Measurements from ENCODE around the gene ZNF212. TPM values are rescaled to one million over a fixed set of nuclear protein-coding genes. Genes with fewer than 3 reads are reported as not detected.
"Not testable (repeated sequence)": the region's sequence is repeated elsewhere in the genome, so short reads cannot be mapped to it uniquely, and the experiment has no call there.

ZNF212 gene
- polyA plus RNA-seq, 1 donor: 14.0 TPM

- H3K27me3 ChIP-seq (ENCODE audit: control insufficient read depth, insufficient read depth, low read length): no peaks in the 10 kb centered on the region
- H3K4me1 ChIP-seq (ENCODE audit: control insufficient read depth, insufficient read depth, low read length): no peaks in the 10 kb centered on the region
- DNase-seq: no peak
- 60% methylated on average over 1 of the region's 10 CpGs for WGBS (ENCODE audit: insufficient coverage, low lambda C conversion rate)
- no peak overlapping the region for H3K4me3 ChIP-seq (ENCODE audit: low read length)
- peaks cover 76% of the 10 kb centered on the region for H3K36me3 ChIP-seq (ENCODE audit: control insufficient read depth, insufficient read depth, low read length)
- no peak overlapping the region for H3K27ac ChIP-seq (ENCODE audit: low read length)
- H3K9me3 ChIP-seq (ENCODE audit: control insufficient read depth, low read depth, low read length): no peaks in the 10 kb centered on the region
Measured at GRCh38 chr7:149218469-149219420, 20.7 kb upstream of the ZNF212 start.

DNA sequence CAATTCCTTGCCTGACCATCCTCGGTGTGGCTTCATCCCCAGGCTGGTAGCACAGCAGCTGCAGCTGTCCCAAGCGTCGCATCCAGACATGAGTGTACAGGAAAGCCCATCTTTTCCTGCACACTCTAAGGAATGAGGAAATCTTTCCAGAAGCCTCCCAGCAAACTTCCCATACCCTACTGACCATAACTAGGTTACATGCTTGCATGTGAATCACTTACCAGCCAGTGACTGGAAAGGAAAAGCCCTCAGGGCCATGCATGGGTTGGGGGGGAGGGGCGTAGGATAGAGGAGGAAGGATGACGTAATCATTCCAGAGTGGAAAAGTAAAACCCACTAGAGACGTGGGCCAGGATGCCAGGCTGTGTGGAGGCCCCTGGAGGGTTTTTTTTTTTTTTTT, 18.9 kb upstream of the ZNF212 start:
- DNase-seq: no peak

GRCh38 chr7:149223176-149223575, 16.3 kb upstream of the ZNF212 start:
- no peak overlapping the region for H3K27ac ChIP-seq (ENCODE audit: low read length)
- H3K9me3 ChIP-seq (ENCODE audit: control insufficient read depth, low read depth, low read length): peaks cover 8% of the 10 kb centered on the region
- no peaks in the 10 kb centered on the region for H3K27me3 ChIP-seq (ENCODE audit: control insufficient read depth, insufficient read depth, low read length)
- no peaks in the 10 kb centered on the region for H3K4me1 ChIP-seq (ENCODE audit: control insufficient read depth, insufficient read depth, low read length)
- H3K36me3 ChIP-seq (ENCODE audit: control insufficient read depth, insufficient read depth, low read length): peaks cover 49% of the 10 kb centered on the region
- no CpG with 5 or more reads among the region's 8 CpGs for WGBS (ENCODE audit: insufficient coverage, low lambda C conversion rate)
- H3K4me3 ChIP-seq (ENCODE audit: low read length): no peak overlapping the region
- DNase-seq: no peak

More for the DNA sequence above, 18.9 kb upstream of the ZNF212 start:
- peaks cover 8% of the 10 kb centered on the region for H3K9me3 ChIP-seq (ENCODE audit: control insufficient read depth, low read depth, low read length)
- no peaks in the 10 kb centered on the region for H3K4me1 ChIP-seq (ENCODE audit: control insufficient read depth, insufficient read depth, low read length)
- no peaks in the 10 kb centered on the region for H3K27me3 ChIP-seq (ENCODE audit: control insufficient read depth, insufficient read depth, low read length)
- 86% methylated on average over 3 of the region's 6 CpGs for WGBS (ENCODE audit: insufficient coverage, low lambda C conversion rate)
- peaks cover 68% of the 10 kb centered on the region for H3K36me3 ChIP-seq (ENCODE audit: control insufficient read depth, insufficient read depth, low read length)
- no peak overlapping the region for H3K4me3 ChIP-seq (ENCODE audit: low read length)
- no peak overlapping the region for H3K27ac ChIP-seq (ENCODE audit: low read length)

DNA sequence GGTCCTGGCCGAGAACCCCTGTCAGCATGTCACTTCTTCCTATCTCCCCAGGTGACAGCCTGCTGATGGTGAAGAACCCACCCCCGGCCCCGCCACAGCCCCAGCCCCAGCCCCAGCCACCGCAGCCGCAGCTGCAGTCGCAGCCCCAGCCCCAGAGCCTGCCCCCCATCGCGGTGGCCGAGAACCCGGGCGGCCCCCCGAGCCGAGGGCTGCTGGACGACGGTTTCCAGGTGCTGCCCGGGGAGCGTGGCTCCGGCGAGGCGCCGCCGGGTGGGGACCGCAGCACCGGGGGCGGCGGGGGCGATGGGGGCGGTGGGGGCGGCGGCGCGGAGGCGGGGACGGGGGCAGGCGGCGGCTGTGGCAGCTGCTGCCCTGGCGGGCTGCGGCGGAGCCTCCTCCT, 15.7 kb upstream of the ZNF212 start:
- peaks cover 45% of the 10 kb centered on the region for H3K36me3 ChIP-seq (ENCODE audit: control insufficient read depth, insufficient read depth, low read length)
- no peak overlapping the region for H3K27ac ChIP-seq (ENCODE audit: low read length)
- no peak overlapping the region for H3K4me3 ChIP-seq (ENCODE audit: low read length)
- no CpG with 5 or more reads among the region's 39 CpGs for WGBS (ENCODE audit: insufficient coverage, low lambda C conversion rate)
- no peak for DNase-seq
- H3K9me3 ChIP-seq (ENCODE audit: control insufficient read depth, low read depth, low read length): peaks cover 8% of the 10 kb centered on the region
- H3K4me1 ChIP-seq (ENCODE audit: control insufficient read depth, insufficient read depth, low read length): no peaks in the 10 kb centered on the region
- no peaks in the 10 kb centered on the region for H3K27me3 ChIP-seq (ENCODE audit: control insufficient read depth, insufficient read depth, low read length)

DNA sequence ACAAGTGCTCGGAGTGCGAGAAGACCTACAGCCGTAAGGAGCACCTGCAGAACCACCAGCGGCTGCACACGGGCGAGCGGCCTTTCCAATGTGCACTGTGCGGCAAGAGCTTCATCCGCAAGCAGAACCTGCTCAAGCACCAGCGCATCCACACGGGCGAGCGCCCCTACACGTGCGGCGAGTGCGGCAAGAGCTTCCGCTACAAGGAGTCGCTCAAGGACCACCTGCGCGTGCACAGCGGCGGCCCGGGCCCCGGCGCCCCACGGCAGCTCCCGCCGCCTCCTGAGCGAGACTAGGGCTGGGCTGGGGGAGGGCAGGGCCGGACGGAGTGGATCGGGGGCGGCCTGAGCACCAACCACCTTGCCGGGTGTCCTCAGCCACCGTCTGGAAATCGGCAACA, 15.1 kb upstream of the ZNF212 start:
- H3K36me3 ChIP-seq (ENCODE audit: control insufficient read depth, insufficient read depth, low read length): peaks cover 39% of the 10 kb centered on the region

GRCh38 chr7:149225106-149225505, 14.3 kb upstream of the ZNF212 start:
- peaks cover 8% of the 10 kb centered on the region for H3K9me3 ChIP-seq (ENCODE audit: control insufficient read depth, low read depth, low read length)
- peaks cover 38% of the 10 kb centered on the region for H3K36me3 ChIP-seq (ENCODE audit: control insufficient read depth, insufficient read depth, low read length)
- H3K4me1 ChIP-seq (ENCODE audit: control insufficient read depth, insufficient read depth, low read length): no peaks in the 10 kb centered on the region
- H3K4me3 ChIP-seq (ENCODE audit: low read length): no peak overlapping the region
- H3K27me3 ChIP-seq (ENCODE audit: control insufficient read depth, insufficient read depth, low read length): no peaks in the 10 kb centered on the region
- no peak for DNase-seq
- WGBS (ENCODE audit: insufficient coverage, low lambda C conversion rate): no CpG with 5 or more reads among the region's 19 CpGs
- no peak overlapping the region for H3K27ac ChIP-seq (ENCODE audit: low read length)

More for the DNA sequence above, 15.1 kb upstream of the ZNF212 start:
- no CpG with 5 or more reads among the region's 37 CpGs for WGBS (ENCODE audit: insufficient coverage, low lambda C conversion rate)
- H3K9me3 ChIP-seq (ENCODE audit: control insufficient read depth, low read depth, low read length): peaks cover 8% of the 10 kb centered on the region
- H3K27ac ChIP-seq (ENCODE audit: low read length): no peak overlapping the region
- no peak for DNase-seq
- no peaks in the 10 kb centered on the region for H3K4me1 ChIP-seq (ENCODE audit: control insufficient read depth, insufficient read depth, low read length)
- H3K4me3 ChIP-seq (ENCODE audit: low read length): no peak overlapping the region
- no peaks in the 10 kb centered on the region for H3K27me3 ChIP-seq (ENCODE audit: control insufficient read depth, insufficient read depth, low read length)

DNA sequence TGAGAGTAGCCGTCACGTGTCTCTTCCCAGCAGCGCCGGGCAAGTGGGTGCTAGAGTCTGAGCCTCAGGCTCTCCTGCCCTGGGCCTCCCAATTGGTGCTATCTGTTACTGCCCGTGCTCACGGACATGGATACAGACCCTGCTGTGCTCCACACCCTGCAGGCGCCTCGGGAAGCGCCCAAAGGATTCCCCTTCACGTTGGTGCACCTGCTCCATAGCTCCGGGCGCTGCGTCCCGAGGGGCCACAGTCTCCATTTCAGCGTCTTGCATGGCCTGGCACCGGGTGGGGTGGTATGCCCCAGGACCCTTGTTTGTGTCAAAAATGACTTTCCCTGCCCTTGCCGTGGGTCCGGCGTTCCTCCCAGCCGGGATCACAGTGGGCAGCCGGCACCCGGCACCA, 13.8 kb upstream of the ZNF212 start:
- Histone ChIP-seq H3K36me3 (ENCODE audit: control insufficient read depth, insufficient read depth, low read length) (peaks cover 33% of the 10 kb centered on the region), H3K27ac (ENCODE audit: low read length) (no peak overlapping the region), H3K9me3 (ENCODE audit: control insufficient read depth, low read depth, low read length) (peaks cover 8% of the 10 kb centered on the region), H3K27me3 (ENCODE audit: control insufficient read depth, insufficient read depth, low read length) (no peaks in the 10 kb centered on the region), H3K4me1 (ENCODE audit: control insufficient read depth, insufficient read depth, low read length) (no peaks in the 10 kb centered on the region), H3K4me3 (ENCODE audit: low read length) (no peak overlapping the region)
- DNase-seq: no peak
- WGBS (ENCODE audit: insufficient coverage, low lambda C conversion rate): 100% methylated on average over 3 of the region's 22 CpGs

DNA sequence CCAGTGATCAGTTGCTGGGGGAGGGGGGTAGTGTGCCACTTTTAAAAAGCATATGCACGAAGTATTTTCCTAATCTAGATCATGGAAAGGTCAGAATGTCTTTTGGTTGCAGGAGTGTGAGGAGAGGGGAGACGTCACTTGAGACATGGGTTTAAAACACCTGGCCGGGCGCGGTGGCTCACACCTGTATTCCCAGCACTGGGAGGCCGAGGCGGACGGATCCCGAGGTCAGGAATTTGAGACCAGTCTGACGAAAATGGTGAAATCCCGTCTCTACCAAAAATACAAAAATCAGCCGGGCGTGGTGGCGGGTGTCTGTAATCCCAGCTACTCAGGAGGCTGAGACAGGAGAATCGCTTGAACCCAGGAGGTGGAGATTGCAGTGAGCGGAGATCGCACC, 13.1 kb upstream of the ZNF212 start:
- not testable (repeated sequence) for H3K4me3 ChIP-seq (ENCODE audit: low read length); DNase-seq; H3K27me3 ChIP-seq (ENCODE audit: control insufficient read depth, insufficient read depth, low read length); H3K4me1 ChIP-seq (ENCODE audit: control insufficient read depth, insufficient read depth, low read length); H3K27ac ChIP-seq (ENCODE audit: low read length); H3K9me3 ChIP-seq (ENCODE audit: control insufficient read depth, low read depth, low read length)
- peaks cover 27% of the 10 kb centered on the region for H3K36me3 ChIP-seq (ENCODE audit: control insufficient read depth, insufficient read depth, low read length)
- WGBS (ENCODE audit: insufficient coverage, low lambda C conversion rate): 80% methylated on average over 1 of the region's 17 CpGs

DNA sequence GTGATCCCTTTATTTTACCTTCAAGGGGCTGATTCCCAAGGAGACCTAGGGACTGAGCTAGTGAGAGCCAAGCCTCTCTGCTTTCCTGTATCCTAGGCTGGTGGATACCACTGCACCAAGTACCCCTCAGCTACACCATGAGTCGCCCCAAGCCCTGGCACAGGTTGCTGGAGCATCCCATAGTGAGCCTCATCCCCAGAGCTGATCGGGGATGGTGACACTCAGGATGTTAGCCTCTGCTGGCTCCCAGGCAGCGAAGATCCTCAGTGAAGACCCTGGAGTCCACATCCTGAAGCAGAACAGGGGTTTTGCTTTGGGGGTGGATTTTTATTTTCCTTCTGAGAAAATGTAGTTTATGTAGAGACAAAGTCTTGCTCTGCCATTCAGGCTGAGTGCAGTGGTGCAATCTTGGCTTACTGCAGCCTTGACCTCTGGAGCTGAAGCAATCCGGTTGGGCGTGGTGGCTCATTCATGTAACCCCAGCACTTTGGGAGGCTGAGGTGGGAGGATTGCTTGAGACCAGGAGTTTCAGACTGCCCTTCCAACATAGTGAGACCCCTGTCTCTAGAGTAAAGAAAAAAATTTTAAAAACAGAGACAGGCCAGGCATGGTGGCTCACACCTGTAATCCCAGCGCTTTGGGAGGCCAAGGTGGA, 12.5 kb upstream of the ZNF212 start:
- Histone ChIP-seq H3K4me3 (ENCODE audit: low read length) (no peak overlapping the region), H3K27me3 (ENCODE audit: control insufficient read depth, insufficient read depth, low read length) (no peaks in the 10 kb centered on the region), H3K27ac (ENCODE audit: low read length) (no peak overlapping the region), H3K9me3 (ENCODE audit: control insufficient read depth, low read depth, low read length) (peaks cover 8% of the 10 kb centered on the region), H3K36me3 (ENCODE audit: control insufficient read depth, insufficient read depth, low read length) (peaks cover 23% of the 10 kb centered on the region), H3K4me1 (ENCODE audit: control insufficient read depth, insufficient read depth, low read length) (no peaks in the 10 kb centered on the region)
- no CpG with 5 or more reads among the region's 6 CpGs for WGBS (ENCODE audit: insufficient coverage, low lambda C conversion rate)
- DNase-seq: no peak

DNA sequence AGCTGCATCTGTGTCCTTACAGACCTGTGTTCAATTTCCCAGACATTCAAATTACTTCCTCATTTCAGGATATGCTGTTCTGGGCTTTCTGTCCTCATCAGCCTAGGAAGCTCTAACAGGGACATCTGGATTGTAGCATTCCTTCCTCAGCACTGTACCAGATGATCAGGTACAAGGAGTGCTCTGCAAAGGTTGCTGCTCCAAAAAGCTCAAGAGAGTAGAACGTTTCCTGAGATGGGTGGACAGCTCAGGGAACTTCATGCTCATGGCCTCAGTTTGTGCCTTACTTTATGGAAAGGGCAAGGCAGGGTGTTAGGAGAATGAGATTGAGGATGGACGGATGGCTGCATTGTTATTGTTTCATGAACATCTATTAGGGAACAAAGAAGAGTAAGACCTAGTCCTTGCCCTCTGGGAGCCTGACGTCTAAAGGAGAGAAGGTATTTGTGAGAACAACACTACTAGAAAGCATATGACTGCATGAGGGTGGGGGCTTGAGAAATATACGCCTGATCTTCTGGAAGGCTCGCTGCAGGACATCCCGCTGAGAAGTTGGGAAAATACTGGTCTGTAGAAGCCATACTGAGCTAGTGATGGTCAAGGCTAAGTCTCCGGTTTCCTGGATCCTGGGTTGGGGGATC, 10.5 kb upstream of the ZNF212 start:
- Histone ChIP-seq H3K36me3 (ENCODE audit: control insufficient read depth, insufficient read depth, low read length) (peaks cover 16% of the 10 kb centered on the region), H3K4me3 (ENCODE audit: low read length) (no peak overlapping the region), H3K9me3 (ENCODE audit: control insufficient read depth, low read depth, low read length) (peaks cover 8% of the 10 kb centered on the region), H3K27ac (ENCODE audit: low read length) (no peak overlapping the region), H3K4me1 (ENCODE audit: control insufficient read depth, insufficient read depth, low read length) (no peaks in the 10 kb centered on the region), H3K27me3 (ENCODE audit: control insufficient read depth, insufficient read depth, low read length) (no peaks in the 10 kb centered on the region)
- WGBS (ENCODE audit: insufficient coverage, low lambda C conversion rate): no CpG with 5 or more reads among the region's 7 CpGs
- no peak for DNase-seq

All from large intestine (tissue), 3 donors.